ENCODE data around the gene BLOC1S4.

DNA sequence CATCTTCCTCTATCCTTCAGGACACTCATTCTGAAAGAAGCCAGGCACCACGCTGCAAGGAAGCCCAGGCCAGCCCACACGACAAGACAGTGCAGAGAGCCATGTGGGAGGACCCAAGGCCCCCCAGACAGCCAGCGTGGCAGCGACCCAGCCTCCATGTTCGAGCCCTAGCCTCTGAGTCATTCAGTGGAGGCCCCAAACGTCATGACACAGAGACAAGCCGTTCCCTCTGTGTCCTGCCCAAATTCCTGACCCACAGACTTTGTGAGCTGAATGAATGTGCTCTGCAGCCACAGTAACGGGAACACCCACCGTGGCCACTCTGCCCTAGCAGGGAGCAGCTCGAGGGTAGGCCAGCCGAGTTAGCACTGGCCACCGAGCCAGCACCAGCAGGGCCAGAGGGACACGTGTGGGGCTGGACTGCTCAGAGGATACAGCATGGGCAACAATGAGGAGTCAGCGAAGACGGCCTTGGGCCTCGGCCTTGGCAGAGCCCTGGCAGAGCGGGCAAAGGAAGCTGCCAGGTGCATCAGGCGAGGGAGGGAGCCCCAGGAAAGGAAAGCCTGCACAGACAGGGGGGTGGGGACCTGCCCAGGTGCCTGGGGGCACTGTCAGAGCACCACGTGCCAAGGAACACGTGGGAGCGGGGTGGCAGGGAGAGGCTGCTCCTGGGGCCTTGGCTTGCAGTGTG, 8.6 kb downstream of the BLOC1S4 start:
- TF ChIP-seq GATA1 (IDR thresholded peaks at IDR 0.05; ENCODE audit: low read depth, low read length) (no peak), POLR2A (IDR thresholded peaks at IDR 0.05; ENCODE audit: low read length) (no peak)
